ENCODE data around the gene MAPK8. TPM values are rescaled to one million over a fixed set of nuclear protein-coding genes. Genes with fewer than 3 reads are reported as not detected.

The MAPK8 gene
- total RNA-seq, 1 donor from 2014 or later: 54.3 TPM

GRCh38 chr10:48322017-48322416 is 15.5 kb downstream of the MAPK8 start:
- TF ChIP-seq POLR2A (IDR thresholded peaks at IDR 0.05): no peak
- TF ChIP-seq CTCF (IDR thresholded peaks at IDR 0.05): no peak
- TF ChIP-seq POLR2AphosphoS5 (IDR thresholded peaks at IDR 0.05; ENCODE audit: insufficient read depth in 1 of 2, low read depth in 1 of 2): no peak
- Histone ChIP-seq H3K4me1 (peaks cover 8% of the 10 kb centered on the region), H3K9me3 (no peaks in the 10 kb centered on the region), H3K27ac (no peak overlapping the region), H3K36me3 (no peaks in the 10 kb centered on the region), H3K4me3 (no peak overlapping the region), H3K27me3 (no peaks in the 10 kb centered on the region)
- intact Hi-C loops (cut with DNase I): no loop called here
- DNase-seq (ENCODE audit: extremely low spot score in 2 of 2): no peak

- TF ChIP-seq POLR2A (IDR thresholded peaks at IDR 0.05): no peak
- no peak for TF ChIP-seq POLR2AphosphoS5 (IDR thresholded peaks at IDR 0.05; ENCODE audit: insufficient read depth in 1 of 2, low read depth in 1 of 2)
- TF ChIP-seq CTCF (IDR thresholded peaks at IDR 0.05): no peak
- Histone ChIP-seq H3K27ac (no peak overlapping the region), H3K9me3 (no peaks in the 10 kb centered on the region), H3K4me3 (no peak overlapping the region), H3K27me3 (no peaks in the 10 kb centered on the region), H3K36me3 (no peaks in the 10 kb centered on the region), H3K4me1 (no peaks in the 10 kb centered on the region)
- no peak for DNase-seq (ENCODE audit: extremely low spot score in 2 of 2)
- intact Hi-C loops (cut with DNase I): no loop called here
These were observed 18.1 kb downstream of the MAPK8 start for GRCh38 chr10:48324580-48324979.

GRCh38 chr10:48330269-48330668 is 23.8 kb downstream of the MAPK8 start:
- Histone ChIP-seq H3K4me3 (no peak overlapping the region), H3K27me3 (no peaks in the 10 kb centered on the region), H3K36me3 (no peaks in the 10 kb centered on the region), H3K9me3 (no peaks in the 10 kb centered on the region), H3K27ac (no peak overlapping the region), H3K4me1 (peaks cover 33% of the 10 kb centered on the region)
- TF ChIP-seq CTCF (IDR thresholded peaks at IDR 0.05) (no peak), POLR2A (IDR thresholded peaks at IDR 0.05) (no peak), POLR2AphosphoS5 (IDR thresholded peaks at IDR 0.05; ENCODE audit: insufficient read depth in 1 of 2, low read depth in 1 of 2) (no peak)
- no peak for DNase-seq (ENCODE audit: extremely low spot score in 2 of 2)
- intact Hi-C loops (cut with DNase I): no loop called here

GRCh38 chr10:48331436-48331835 is 25.0 kb downstream of the MAPK8 start:
- Histone ChIP-seq H3K36me3 (no peaks in the 10 kb centered on the region), H3K27me3 (no peaks in the 10 kb centered on the region), H3K9me3 (no peaks in the 10 kb centered on the region), H3K4me1 (peaks cover 33% of the 10 kb centered on the region), H3K27ac (no peak overlapping the region), H3K4me3 (no peak overlapping the region)
- DNase-seq (ENCODE audit: extremely low spot score in 2 of 2): no peak
- intact Hi-C loops (cut with DNase I): no loop called here
- TF ChIP-seq CTCF (IDR thresholded peaks at IDR 0.05): no peak
- TF ChIP-seq POLR2A (IDR thresholded peaks at IDR 0.05): no peak
- TF ChIP-seq POLR2AphosphoS5 (IDR thresholded peaks at IDR 0.05; ENCODE audit: insufficient read depth in 1 of 2, low read depth in 1 of 2): no peak

- DNase-seq (ENCODE audit: extremely low spot score in 2 of 2): no peak
- H3K9me3 ChIP-seq: no peaks in the 10 kb centered on the region
- no peaks in the 10 kb centered on the region for H3K36me3 ChIP-seq
- peak overlapping the region; percentile 39 for H3K27ac ChIP-seq
- no peaks in the 10 kb centered on the region for H3K27me3 ChIP-seq
- peaks cover 33% of the 10 kb centered on the region for H3K4me1 ChIP-seq
- intact Hi-C loops (cut with DNase I): no loop called here
- TF ChIP-seq POLR2A (IDR thresholded peaks at IDR 0.05) (no peak), POLR2AphosphoS5 (IDR thresholded peaks at IDR 0.05; ENCODE audit: insufficient read depth in 1 of 2, low read depth in 1 of 2) (peak in 1 of 2 donors; percentile 28), CTCF (IDR thresholded peaks at IDR 0.05) (no peak)
- H3K4me3 ChIP-seq: no peak overlapping the region
These were observed 25.8 kb downstream of the MAPK8 start for GRCh38 chr10:48332166-48332870.
